Liver (tissue), 3 donors: ENCODE measurements around the gene GPR107.
A peak's percentile ranks its signal among the peaks of the same experiment; 100 is the strongest.

Experiments used
- EGR1 ChIP-seq, 2 donors: IDR thresholded peaks; 2 replicates each; pipeline ENCODE4 v1.6.1; 2016 to 2018; ENCODE audit warnings: antibody characterized with exemption in 2 of 2, low read depth in 2 of 2
- FOXA1 ChIP-seq: IDR thresholded peaks from 2 replicates; pipeline ENCODE4 v1.6.1; 2016; ENCODE audit warnings: antibody characterized with exemption
- GABPA ChIP-seq, 2 donors: IDR thresholded peaks in 1 of 2; conservative IDR thresholded peaks in 1 of 2; 2 replicates each; pipeline ENCODE4 v1.6.1; 2016; ENCODE audit warnings: antibody characterized with exemption in 2 of 2, mild to moderate bottlenecking in 1 of 2, moderate library complexity in 1 of 2
- HNF4A ChIP-seq, 2 donors: conservative IDR thresholded peaks; 2 replicates each; pipeline ENCODE4 v1.6.1; 2016; ENCODE audit warnings: antibody characterized with exemption in 2 of 2, mild to moderate bottlenecking in 2 of 2
- RAD21 ChIP-seq, 2 donors: IDR thresholded peaks; 2 replicates each; pipeline ENCODE4 v1.6.1; 2016; ENCODE audit warnings: antibody characterized with exemption in 2 of 2, mild to moderate bottlenecking in 2 of 2
- SP1 ChIP-seq: IDR thresholded peaks from 2 replicates; pipeline ENCODE4 v1.6.1; 2018; ENCODE audit warnings: antibody characterized with exemption, mild to moderate bottlenecking
- TAF1 ChIP-seq: conservative IDR thresholded peaks from 2 replicates; pipeline ENCODE4 v1.6.1; 2016; ENCODE audit warnings: antibody characterized with exemption, mild to moderate bottlenecking
- ZBTB33 ChIP-seq: IDR thresholded peaks from 2 replicates; pipeline ENCODE4 v1.6.1; 2016; ENCODE audit warnings: antibody characterized with exemption
- TF ChIP-seq, protein P1 (sequence below): fragments of 150-350 bp; IDR thresholded peaks from 2 replicates; pipeline ENCODE4 v1.5.1; 2017; ENCODE audit warnings: improper control_type of control experiment, low read depth, low read length; ENCODE audit not compliant: missing input control
- TF ChIP-seq, protein P2 (sequence below): IDR thresholded peaks from 2 replicates; pipeline ENCODE4 v1.6.1; 2016; ENCODE audit warnings: antibody characterized with exemption
- donor health status: healthy.
- donor health status: healthy.

- TF ChIP-seq, protein P1, sequence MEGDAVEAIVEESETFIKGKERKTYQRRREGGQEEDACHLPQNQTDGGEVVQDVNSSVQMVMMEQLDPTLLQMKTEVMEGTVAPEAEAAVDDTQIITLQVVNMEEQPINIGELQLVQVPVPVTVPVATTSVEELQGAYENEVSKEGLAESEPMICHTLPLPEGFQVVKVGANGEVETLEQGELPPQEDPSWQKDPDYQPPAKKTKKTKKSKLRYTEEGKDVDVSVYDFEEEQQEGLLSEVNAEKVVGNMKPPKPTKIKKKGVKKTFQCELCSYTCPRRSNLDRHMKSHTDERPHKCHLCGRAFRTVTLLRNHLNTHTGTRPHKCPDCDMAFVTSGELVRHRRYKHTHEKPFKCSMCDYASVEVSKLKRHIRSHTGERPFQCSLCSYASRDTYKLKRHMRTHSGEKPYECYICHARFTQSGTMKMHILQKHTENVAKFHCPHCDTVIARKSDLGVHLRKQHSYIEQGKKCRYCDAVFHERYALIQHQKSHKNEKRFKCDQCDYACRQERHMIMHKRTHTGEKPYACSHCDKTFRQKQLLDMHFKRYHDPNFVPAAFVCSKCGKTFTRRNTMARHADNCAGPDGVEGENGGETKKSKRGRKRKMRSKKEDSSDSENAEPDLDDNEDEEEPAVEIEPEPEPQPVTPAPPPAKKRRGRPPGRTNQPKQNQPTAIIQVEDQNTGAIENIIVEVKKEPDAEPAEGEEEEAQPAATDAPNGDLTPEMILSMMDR, result no peak
- TF ChIP-seq RAD21 (IDR thresholded peaks at IDR 0.05) (no peak), HNF4A (conservative IDR thresholded peaks at IDR 0.05) (no peak), ZBTB33 (no peak), SP1 (no peak), EGR1 (IDR thresholded peaks at IDR 0.05; ENCODE audit: low read depth in 2 of 2) (no peak), FOXA1 (no peak), GABPA (IDR thresholded peaks at IDR 0.05 in 1 of 2, conservative IDR thresholded peaks at IDR 0.05 in 1 of 2) (no peak), TAF1 (peak; percentile 72)
- TF ChIP-seq, protein P2, sequence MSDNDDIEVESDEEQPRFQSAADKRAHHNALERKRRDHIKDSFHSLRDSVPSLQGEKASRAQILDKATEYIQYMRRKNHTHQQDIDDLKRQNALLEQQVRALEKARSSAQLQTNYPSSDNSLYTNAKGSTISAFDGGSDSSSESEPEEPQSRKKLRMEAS, result no peak
Measured at GRCh38 chr9:130042885-130043653, 10.6 kb upstream of the GPR107 start, which contains the start of gene FNBP1.
